ENCODE data around the gene FADS2.
A peak's percentile ranks its signal among the peaks of the same experiment; 100 is the strongest.

The FADS2 gene

DNA sequence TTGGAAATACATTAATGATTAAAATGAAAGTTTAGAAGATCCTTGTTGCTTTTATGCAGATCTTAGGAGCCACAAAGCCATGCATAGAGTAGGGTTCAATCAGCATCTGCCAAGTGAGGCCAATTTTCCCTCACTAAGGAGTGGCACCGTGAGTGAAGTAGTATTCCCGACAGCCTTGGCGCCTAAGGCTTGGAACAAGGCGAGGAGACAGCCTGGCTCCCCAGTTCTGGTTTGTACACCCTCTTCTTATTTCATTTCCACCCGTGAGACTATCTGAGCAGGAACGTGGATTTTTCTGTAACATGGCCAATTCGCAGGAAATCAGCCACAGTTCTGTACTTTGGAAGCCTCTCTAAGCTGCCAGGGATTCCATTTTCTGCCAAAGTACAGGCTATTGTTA is 22.6 kb downstream of the FADS2 start:
- no peak for DNase-seq

DNA sequence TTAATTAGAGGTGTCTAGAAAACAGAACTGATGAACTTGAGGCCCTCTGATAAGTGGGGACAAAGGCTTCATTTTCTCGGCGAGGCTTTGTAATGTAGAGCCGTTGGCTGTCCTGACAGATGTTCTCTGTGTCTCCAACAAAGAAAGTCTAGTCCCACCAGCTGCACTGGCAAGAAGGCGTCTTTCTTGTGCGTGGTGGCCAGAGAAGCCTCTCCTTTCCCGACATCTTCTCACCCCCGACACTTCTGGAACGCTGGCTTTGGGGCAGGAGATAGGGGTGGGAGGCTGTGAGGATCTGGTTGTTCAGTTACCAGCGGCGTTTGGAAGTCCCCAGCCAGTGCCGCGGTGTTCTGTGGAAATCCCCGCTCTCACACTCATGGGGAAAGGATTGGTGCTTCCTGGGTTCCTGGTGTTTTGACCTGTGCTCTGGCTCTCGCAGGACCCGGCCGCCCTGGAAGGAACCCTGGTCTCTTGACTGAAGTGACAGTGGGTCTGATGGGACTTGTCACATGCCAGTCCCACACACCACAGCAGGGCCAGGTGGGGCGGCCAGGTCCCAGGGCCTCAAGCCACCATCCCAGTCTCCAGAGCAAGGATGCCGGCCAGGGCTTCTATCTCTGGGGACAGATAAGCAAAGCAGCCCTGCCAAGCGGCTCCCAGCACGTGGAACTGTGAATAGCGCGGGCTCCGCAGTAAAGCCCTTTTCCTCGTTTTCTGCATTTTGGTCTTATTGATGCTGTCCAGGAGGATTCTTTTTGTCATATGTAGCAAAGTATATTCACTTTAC is 23.2 kb downstream of the FADS2 start:
- no peak for DNase-seq

DNA sequence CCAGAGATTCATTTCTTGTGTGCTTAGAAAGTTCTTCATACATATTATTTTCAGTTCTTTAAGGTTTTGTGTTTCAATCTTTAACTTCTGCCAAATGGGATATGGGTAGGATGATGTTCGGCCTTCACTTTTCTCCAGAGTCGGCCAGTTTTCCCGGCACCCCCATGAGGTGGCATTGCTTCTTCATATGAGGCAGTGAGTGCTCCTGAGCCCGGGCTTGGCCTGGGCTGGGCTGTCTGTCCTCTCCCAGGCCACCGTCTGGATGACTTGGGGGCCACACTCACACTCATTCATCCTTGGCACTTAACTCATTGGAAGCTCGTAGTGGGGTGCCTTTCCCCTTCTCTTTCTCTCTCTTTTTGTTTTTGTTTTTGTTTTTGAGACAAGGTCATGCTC is 23.8 kb downstream of the FADS2 start:
- no peak for DNase-seq

DNA sequence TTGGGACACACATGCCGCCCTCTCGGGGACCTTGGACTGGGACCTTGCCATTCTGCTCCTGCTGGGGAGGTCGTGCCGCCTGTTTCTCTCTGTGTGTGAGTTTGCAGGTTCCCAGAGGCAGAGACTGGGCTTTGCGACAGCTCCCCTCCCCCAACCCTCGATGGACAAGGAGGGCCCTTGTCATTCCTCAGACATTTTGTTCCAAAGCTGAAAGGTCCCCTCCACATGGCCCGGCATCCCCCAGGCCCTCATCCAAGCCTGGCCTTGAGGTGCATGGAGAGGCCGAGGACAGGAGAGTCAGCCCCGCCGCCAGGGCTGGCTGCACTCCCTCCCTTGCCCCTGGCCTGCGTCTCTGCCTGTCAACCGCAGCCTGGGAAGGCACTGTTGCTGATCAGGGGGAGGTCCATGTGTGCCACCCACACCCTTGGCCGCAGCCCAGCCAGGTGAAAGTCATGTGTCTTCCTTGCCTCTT is 25.6 kb downstream of the FADS2 start:
- DNase-seq = no peak

DNA sequence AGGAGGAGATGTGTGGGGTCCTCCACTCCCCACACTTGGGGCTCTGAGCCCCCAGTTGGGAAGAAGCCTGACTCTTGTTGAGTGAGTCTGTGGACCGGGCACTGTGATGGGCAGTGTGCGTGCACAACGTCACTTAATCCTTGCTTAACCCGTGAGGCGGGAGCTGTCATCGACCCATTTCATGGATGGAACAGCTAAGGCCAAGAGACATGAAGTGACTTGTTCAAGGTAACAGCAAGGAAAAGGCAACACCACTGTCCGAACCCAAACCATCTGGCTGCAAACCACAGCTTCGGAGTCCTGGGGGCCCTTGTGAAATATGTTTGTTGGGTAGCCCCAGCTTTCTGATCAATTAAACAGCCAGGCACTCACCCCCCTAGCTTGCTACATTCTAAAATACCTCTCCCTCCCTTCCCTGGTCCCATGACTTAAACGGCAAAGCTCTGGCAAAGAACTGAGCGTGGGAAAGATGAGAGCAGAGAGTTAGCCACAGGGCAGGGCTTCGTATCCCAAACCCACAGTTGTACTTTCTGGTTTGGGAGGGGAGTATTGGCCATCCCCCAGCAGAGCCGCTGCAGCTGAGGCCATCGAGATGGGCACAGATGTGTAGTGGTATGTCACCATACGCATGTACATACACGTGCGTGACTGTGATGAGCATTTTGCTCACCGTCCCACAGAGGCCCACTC is 26.3 kb downstream of the FADS2 start:
- DNase-seq = no peak

DNA sequence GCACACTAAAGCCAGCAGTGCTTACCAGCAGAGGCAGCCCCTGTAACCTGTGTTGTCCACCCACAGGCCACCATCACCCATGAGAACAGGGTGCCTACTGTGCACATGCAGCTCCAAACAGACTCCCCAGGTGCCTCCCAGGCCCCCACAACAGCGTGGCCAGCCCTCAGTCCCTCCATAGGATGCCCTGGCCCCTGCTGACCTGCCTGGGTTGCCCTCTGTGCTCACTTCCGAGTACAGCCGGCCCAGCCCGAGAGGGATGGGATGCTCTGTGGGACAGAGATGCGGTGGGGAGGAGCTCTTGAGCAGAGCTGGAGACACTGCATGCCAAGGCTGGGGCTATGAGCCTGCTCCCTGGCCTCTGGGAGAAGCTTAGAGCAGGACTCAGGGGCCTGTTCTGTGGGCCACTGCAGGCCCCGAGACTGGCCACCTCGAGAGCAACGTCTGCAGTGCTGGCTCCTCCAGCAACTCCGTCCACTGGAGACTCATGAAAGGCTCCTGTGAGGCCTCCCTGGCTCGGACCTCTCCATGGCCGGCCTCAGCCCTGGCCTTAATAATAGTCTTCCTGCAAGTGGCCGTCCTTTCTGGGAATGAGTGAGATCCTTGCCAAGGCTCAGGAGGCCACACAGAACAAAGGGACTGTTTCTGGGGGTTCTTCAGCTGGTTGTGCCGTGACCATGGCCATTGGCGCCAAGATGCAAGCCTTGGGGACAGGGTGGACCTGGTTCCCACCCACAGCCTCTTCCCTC is 27.0 kb downstream of the FADS2 start:
- no peak for DNase-seq

DNA sequence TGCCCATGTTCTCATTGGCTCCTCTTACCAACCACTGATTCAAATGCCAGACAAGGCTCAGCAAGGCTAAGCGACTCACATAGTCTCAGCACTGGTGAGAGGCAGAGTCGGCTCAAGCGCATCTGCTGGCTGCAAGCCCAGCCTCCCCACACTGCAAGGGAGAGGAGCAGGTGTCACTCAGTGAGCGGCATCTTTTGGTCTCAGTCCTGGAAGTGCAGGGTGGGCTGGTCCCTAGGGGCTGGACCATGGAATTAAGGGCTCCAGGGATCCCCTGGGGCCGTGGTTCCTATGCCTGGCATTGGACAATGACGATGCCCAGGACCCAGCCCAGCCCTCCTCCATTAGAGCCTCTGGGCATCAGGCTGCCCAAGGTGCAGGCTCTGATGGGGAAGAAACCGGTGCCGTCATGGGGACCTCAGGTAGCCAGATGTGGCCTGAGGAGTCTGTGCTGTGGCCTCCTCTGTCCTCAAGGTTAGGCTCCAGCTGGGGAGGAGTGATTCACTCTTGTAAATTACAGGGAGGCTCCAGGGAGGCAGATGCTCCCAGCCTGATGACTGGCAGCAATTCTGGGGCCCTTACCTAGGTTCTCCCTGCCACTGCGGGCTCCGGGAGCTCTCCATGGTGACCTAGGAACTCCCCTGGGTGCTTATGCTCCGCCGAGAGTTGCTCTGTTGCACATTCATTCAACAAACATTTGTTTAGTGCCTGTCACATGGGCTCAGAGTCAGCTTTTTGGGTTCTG is 28.0 kb downstream of the FADS2 start:
- DNase-seq = no peak

DNA sequence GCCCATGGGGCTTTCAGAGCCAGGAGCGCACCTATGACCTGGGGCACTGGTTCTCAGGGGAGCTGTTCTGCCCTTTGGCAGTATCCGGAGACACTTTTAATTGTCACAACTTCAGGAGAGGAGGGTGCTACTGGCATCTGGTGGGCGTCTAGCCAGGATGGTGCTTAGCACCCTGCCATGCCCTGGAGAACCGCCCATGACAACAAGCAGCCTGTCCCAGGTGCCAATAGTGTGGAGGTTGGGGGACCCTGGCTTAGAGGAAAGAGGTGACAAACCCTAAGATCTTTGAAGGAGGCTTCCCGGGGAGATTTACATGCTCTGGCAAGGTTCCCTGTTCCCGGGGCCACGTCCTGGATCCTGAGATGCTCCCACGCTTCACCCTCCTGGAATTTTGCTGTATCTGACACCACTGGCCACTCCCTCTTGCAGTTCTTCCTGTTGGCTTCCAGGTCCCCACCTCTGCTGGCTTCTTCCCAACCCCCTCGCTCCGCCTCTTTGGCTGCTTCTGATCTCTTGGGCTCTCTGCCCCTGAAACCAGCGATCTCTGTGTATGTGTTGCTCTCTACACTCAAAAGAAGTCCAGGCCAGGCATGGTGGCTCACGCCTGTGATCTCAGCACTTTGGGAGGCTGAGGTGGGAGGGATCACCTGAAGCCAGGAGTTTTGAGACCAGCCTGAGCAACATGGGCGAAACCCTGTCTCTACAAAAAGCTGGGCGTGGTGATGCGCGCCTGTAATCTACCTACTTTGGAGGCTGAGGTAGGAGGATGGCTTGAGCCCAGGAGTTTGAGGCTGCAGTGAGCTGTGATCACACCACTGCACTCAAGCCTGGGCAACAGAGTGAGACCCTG is 32.2 kb downstream of the FADS2 start:
- DNase-seq = peak; percentile 29

DNA sequence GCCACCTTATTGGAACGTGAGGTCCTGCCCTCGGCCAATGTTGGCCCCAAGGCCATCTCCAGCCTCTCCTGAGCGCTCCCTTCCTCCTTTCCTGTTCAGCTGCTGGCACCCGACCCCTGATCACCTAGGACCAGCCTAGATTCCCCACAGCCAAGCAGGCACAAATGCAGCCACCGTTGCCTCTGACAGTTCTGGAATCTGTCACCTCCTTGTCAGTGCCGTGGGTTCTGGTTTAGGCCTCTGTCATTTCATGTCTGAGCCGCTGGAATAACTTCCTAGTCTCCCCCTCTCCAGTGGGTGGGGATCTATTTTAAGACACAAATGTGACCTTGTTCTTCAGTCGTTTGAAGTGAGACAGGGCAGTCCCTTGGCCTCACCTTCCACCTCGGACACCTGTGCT is 33.5 kb downstream of the FADS2 start:
- no peak for DNase-seq

DNA sequence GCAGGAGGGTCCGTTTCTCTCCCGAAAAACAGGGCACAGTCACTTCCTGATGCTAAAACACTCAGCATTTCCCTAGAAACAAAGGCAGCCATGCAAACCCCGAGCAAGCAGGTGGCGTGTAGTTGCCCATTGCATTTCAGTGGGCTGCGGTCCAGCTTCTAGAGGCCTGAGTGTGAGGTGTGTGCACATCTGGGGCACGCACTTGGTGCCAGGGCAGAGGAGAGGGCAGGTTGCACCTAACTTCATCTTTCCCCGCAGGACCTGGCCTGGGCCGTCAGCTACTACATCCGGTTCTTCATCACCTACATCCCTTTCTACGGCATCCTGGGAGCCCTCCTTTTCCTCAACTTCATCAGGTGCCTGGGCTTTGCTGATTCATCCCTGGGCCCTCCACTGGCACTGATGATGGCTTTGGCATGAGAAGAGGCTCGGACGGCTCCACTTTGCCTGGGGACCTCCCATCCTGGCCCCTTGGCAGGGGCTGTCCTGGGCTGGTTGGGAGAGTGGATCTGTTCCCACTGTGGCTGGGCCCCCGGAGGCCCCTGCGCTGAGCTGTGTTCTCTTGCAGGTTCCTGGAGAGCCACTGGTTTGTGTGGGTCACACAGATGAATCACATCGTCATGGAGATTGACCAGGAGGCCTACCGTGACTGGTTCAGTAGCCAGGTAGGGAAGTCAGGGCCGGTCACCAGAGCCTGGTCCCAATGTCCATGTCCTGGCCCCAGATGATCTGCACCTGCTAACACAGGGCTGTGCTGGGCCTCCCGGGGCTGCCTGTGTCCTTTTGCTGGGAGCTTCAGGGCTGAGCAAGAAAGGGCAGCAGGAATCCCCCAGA is 34.8 kb downstream of the FADS2 start:
- DNase-seq = no peak

DNA sequence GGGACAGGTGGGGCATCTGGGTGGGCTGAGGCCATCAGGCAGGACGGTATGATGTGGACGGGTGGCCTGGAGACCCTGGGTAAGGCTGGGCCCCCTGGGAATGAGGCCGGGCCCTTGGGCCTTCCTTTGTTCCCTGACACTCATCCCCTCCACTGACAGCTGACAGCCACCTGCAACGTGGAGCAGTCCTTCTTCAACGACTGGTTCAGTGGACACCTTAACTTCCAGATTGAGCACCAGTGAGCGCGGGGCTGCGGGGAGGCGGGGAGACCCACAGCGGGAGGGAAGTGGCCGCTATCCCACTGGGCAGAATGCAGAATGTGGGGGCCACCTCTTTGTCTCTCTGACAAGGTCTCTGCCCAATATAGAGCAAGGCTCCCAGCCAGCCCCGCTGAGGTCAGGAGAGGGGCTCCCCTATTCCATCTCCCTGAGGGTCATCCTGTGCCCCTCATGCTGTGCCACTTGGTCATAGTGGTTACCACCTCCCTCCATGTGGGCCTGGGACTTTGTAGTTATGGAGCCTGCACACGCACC is 35.5 kb downstream of the FADS2 start:
- DNase-seq = no peak

DNA sequence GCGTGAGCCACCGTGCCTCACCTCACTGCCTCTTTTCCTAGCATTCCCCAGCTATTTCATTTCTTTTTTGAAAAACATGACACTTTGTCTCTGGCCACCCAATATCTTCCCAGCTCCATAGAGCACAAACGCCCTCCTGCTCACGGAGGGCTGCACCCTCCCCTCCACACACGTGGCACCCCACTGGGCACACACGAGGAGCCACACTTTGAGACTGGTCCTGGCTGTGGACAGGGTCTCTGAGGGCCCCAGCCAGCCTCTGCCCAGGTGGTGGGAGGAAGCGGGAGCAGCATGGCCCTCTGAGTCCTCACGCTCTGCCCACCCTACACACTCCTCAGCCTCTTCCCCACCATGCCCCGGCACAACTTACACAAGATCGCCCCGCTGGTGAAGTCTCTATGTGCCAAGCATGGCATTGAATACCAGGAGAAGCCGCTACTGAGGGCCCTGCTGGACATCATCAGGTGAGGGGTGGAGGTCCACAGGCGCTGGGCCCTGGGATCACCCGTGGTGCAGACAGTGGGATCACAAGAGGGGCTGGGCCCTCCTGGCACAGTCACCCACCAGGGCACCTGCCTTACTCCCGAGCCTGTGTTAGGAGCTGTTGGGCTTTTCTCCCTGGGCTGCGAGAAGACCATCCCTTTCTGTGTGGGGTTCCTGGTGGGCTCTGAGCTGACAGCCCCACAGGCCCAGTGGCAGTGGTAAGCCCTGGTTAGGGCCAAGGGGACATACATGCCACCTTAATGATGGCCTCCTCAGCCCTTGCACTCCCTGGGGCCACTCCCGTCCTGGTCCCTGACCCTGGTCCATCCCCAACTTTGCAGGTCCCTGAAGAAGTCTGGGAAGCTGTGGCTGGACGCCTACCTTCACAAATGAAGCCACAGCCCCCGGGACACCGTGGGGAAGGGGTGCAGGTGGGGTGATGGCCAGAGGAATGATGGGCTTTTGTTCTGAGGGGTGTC is 37.0 kb downstream of the FADS2 start:
- no peak for DNase-seq

DNA sequence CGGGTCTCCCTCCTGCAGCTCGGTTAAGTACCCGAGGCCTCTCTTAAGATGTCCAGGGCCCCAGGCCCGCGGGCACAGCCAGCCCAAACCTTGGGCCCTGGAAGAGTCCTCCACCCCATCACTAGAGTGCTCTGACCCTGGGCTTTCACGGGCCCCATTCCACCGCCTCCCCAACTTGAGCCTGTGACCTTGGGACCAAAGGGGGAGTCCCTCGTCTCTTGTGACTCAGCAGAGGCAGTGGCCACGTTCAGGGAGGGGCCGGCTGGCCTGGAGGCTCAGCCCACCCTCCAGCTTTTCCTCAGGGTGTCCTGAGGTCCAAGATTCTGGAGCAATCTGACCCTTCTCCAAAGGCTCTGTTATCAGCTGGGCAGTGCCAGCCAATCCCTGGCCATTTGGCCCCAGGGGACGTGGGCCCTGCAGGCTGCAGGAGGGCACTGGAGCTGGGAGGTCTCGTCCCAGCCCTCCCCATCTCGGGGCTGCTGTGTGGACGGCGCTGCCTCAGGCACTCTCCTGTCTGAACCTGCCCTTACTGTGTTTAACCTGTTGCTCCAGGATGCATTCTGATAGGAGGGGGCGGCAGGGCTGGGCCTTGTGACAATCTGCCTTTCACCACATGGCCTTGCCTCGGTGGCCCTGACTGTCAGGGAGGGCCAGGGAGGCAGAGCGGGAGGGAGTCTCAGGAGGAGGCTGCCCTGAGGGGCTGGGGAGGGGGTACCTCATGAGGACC is 38.3 kb downstream of the FADS2 start:
- DNase-seq = no peak

DNA sequence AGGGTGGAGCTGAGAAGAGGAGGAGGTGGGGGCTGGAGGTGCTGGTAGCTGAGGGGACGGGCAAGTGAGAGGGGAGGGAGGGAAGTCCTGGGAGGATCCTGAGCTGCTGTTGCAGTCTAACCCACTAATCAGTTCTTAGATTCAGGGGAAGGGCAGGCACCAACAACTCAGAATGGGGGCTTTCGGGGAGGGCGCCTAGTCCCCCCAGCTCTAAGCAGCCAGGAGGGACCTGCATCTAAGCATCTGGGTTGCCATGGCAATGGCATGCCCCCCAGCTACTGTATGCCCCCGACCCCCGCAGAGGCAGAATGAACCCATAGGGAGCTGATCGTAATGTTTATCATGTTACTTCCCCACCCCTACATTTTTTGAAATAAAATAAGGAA is 38.9 kb downstream of the FADS2 start:
- DNase-seq = no peak

DNA sequence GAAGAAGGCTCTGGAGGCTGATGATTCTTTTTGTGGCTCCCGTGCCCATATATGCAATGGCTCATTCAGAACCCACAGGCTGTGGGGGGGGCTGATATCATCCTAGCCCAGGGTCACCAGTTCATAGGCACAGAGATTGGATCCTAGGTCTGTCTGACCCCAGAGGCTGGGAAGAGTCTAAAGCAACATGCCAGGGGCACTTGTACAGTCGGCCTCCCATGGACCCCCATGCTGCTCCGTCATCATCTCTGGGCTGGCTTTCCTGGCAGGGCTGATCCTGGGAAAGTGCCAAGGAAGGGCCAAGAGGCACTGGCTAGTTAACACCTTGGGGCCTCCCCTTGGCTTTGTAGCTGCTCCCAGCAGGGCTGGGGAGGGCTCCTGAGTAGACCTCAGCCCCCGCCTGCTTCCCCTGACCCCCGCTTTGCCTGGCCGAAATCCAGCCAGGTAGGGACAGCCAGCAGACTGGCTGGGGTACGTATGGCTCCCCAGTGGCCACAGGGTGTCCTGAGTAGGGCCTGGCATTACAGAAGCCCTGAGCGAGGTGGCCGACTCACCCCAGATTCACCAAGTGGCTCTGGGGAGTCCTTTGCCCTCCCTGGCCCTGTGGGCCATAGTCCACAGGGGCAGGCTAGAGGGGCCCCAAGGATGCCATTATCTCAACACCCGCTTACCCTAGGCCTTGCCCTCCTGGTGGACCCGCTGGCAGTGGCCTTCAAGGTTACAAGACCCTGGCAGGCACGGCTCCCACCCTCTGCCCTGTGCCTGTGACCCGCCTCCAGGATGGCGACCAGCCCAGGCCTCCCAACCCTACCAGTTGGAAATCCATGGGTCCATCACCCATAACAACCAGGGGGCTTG is 40.7 kb downstream of the FADS2 start:
- DNase-seq = no peak

DNA sequence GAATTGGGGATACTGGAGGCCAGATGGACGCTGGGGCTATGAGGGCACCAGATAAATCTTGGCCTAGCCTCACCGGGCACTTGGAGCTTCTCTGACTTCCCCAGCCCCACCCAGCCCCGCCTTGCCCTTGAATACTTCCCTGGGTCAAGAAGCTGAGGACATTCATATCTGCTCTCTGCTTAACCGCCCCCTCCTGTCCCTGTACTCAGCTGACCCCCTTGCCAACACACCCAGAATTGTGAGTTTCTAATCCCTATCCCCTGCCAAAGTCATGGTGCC is 41.3 kb downstream of the FADS2 start:
- no peak for DNase-seq

DNA sequence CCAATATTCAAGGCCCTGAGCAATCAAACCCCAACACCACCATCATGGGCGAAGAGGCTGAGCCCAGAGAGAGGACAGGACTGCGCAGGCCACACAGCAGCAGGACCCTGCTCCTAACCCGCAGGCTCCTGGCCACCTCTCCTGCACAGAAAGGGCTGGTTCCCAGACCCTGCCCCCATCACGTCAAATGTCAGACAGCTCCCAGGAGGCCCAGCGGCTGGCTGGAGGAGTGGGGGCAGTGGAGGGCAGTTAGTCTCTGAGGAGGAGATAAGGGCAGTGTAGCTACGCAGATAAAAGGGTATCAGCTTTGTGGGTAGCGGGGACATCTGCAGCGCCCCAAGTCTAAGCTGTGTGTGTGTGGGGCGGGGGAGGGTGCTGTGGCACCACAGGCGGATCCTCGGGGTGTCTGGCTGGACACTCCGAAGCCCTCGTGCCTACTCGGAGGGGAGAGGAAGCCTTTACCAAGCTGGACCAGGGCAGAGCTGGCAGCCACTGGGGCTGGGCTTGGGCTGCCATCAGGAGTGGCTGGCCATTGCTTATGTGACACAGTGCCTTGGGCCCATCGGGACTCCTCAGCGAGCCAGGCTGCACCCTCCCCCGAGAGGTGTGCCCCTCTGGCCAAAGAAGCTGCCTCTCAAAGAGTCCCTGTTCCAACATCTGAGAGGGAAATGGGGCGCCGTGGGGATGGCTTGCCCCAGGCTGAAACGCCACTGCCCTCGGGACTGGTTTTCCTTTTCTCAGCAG is 41.8 kb downstream of the FADS2 start:
- DNase-seq = no peak
